Right atrium auricular region (tissue), 2 donors: Measurements from ENCODE around the gene PLAAT1. TPM values are rescaled to one million over a fixed set of nuclear protein-coding genes. Genes with fewer than 3 reads are reported as not detected.

Experiments
- DNase-seq: peaks from one replicate; pipeline ENCODE4 v3.0.0-alpha.2; 2019; ENCODE audit warnings: low spot score
- H3K27ac ChIP-seq, 2 donors: fragments of 200-600 bp; sonication (generic); 1 replicate in 1 of 2; 2 replicates in 1 of 2; pipeline ENCODE4 v1.5.1; 2016 to 2019
- H3K27me3 ChIP-seq, 2 donors: fragments of 200-600 bp; sonication (generic); one replicate each; pipeline versions ENCODE4 v1.5.1 to v1.6.0; 2017 to 2019
- H3K36me3 ChIP-seq: fragments of 200-600 bp; sonication (generic); one replicate; pipeline ENCODE4 v1.5.1; 2016
- H3K4me1 ChIP-seq, 2 donors: fragments of 200-600 bp; sonication (generic); one replicate each; pipeline versions ENCODE4 v1.5.1 to v1.6.0; 2017 to 2019
- H3K4me3 ChIP-seq, 2 donors: fragments of 200-600 bp; sonication (generic); 1 replicate in 1 of 2; 2 replicates in 1 of 2; pipeline ENCODE4 v1.5.1; 2017 to 2019; ENCODE audit warnings: mild to moderate bottlenecking in 1 of 2, moderate library complexity in 1 of 2
- H3K9me3 ChIP-seq, 2 donors: fragments of 200-600 bp; sonication (generic); one replicate each; pipeline ENCODE4 v1.5.1; 2019
- CTCF ChIP-seq, 2 donors: fragments of 200-600 bp; sonication (generic); IDR thresholded peaks; one replicate each; pipeline ENCODE4 v1.5.1; 2019; ENCODE audit warnings: antibody characterized with exemption in 2 of 2
- total RNA-seq, 2 donors: library from RNA; depleted of rRNA; stranded (reverse); fragments of >200 nt; gene quantifications; one replicate each; pipeline ENCODE4 v1.1.0, GENCODE V29; 2016

The PLAAT1 gene
- total RNA-seq, 2 donors from 2014 or later = 10.3 to 11.2 TPM

- Histone ChIP-seq H3K4me1 (no peaks in the 10 kb centered on the region), H3K27ac (no peak overlapping the region), H3K27me3 (no peaks in the 10 kb centered on the region), H3K36me3 (no peaks in the 10 kb centered on the region), H3K9me3 (no peaks in the 10 kb centered on the region), H3K4me3 (no peak overlapping the region)
- DNase-seq = no peak
- TF ChIP-seq CTCF (IDR thresholded peaks at IDR 0.05) = no peak
These were observed 29.8 kb upstream of the PLAAT1 start for GRCh38 chr3:193211173-193211572.

- Histone ChIP-seq H3K9me3 (no peaks in the 10 kb centered on the region), H3K27me3 (no peaks in the 10 kb centered on the region), H3K36me3 (no peaks in the 10 kb centered on the region), H3K27ac (no peak overlapping the region), H3K4me1 (no peaks in the 10 kb centered on the region), H3K4me3 (no peak overlapping the region)
- no peak for DNase-seq
- TF ChIP-seq CTCF (IDR thresholded peaks at IDR 0.05) = no peak
These were observed 29.0 kb upstream of the PLAAT1 start for GRCh38 chr3:193211984-193212383.

GRCh38 chr3:193212844-193213243 is 28.2 kb upstream of the PLAAT1 start:
- H3K27me3 ChIP-seq = no peaks in the 10 kb centered on the region
- no peak for TF ChIP-seq CTCF (IDR thresholded peaks at IDR 0.05)
- no peak overlapping the region for H3K4me3 ChIP-seq
- no peaks in the 10 kb centered on the region for H3K9me3 ChIP-seq
- H3K36me3 ChIP-seq = no peaks in the 10 kb centered on the region
- no peak overlapping the region for H3K27ac ChIP-seq
- no peaks in the 10 kb centered on the region for H3K4me1 ChIP-seq
- DNase-seq = no peak

- TF ChIP-seq CTCF (IDR thresholded peaks at IDR 0.05) = no peak
- Histone ChIP-seq H3K27ac (no peak overlapping the region), H3K9me3 (no peaks in the 10 kb centered on the region), H3K27me3 (no peaks in the 10 kb centered on the region), H3K36me3 (no peaks in the 10 kb centered on the region), H3K4me3 (no peak overlapping the region), H3K4me1 (no peaks in the 10 kb centered on the region)
- no peak for DNase-seq
These were observed 26.6 kb upstream of the PLAAT1 start for GRCh38 chr3:193214445-193214844.

- TF ChIP-seq CTCF (IDR thresholded peaks at IDR 0.05) = no peak
- DNase-seq = no peak
- Histone ChIP-seq H3K36me3 (no peaks in the 10 kb centered on the region), H3K4me1 (no peaks in the 10 kb centered on the region), H3K4me3 (no peak overlapping the region), H3K27me3 (no peaks in the 10 kb centered on the region), H3K9me3 (no peaks in the 10 kb centered on the region), H3K27ac (no peak overlapping the region)
These were observed 15.5 kb upstream of the PLAAT1 start for GRCh38 chr3:193225302-193226125.

- DNase-seq = no peak
- TF ChIP-seq CTCF (IDR thresholded peaks at IDR 0.05) = no peak
- no peaks in the 10 kb centered on the region for H3K27me3 ChIP-seq
- no peaks in the 10 kb centered on the region for H3K4me1 ChIP-seq
- no peak overlapping the region for H3K4me3 ChIP-seq
- no peaks in the 10 kb centered on the region for H3K9me3 ChIP-seq
- no peaks in the 10 kb centered on the region for H3K36me3 ChIP-seq
- H3K27ac ChIP-seq = no peak overlapping the region
These were observed 12.8 kb upstream of the PLAAT1 start for GRCh38 chr3:193228206-193228605.
